GDM1 (cell line): Measurements from ENCODE around the gene RANBP9.

Experiments
- DNase-seq: peaks from one replicate; lab custom pipeline; 2025; lab: John Stamatoyannopoulos, UW

RANBP9 gene

DNA sequence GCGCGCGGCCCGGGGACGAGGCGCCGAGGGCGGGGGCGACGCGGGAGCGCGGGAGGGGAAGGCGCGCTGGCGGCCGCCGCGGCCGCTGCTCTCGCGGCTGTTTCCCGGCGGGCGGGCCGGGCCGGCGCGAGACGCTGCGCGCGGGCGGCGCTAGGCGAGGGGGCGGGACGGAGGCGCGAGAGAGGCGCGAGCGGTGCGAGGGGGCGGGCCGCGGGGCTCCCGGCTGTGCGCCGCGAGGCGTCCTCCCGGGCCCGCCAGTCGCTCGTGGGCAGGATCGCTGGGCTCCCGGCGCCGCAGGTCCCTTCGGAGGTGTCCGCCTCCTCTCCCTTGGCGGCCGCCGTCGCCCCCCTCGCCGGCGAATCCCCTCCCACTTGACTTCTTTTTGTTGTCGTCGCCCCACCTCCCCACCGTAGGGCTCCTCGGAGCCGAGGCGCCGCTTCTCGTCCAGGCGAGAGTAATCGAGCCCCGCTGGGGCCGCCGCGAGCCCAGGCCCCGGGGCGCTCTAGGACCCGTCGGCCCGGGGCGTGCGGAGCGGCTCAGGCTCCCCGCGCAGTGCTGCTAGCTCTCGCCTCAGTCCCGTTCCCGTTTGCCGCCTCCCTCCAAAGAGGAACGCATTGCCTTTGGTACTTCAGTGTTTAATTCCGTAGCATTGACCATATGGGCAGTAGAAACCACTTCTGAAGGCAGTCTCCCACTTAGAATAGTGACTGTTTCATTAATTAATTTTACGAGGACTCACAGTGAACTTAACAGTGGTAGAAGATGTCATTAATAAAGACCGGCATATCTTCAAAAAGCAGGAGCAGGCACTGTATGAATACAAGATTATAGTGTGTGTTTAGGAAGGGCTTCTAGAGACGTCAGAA is at the start of gene RANBP9:
RANBP9 (minus strand) TSS at position 103 of the 866 bp plus-strand sequence. CDS start 330 bp downstream, outside the sequence.
- DNase-seq, result peak; percentile 91

DNA sequence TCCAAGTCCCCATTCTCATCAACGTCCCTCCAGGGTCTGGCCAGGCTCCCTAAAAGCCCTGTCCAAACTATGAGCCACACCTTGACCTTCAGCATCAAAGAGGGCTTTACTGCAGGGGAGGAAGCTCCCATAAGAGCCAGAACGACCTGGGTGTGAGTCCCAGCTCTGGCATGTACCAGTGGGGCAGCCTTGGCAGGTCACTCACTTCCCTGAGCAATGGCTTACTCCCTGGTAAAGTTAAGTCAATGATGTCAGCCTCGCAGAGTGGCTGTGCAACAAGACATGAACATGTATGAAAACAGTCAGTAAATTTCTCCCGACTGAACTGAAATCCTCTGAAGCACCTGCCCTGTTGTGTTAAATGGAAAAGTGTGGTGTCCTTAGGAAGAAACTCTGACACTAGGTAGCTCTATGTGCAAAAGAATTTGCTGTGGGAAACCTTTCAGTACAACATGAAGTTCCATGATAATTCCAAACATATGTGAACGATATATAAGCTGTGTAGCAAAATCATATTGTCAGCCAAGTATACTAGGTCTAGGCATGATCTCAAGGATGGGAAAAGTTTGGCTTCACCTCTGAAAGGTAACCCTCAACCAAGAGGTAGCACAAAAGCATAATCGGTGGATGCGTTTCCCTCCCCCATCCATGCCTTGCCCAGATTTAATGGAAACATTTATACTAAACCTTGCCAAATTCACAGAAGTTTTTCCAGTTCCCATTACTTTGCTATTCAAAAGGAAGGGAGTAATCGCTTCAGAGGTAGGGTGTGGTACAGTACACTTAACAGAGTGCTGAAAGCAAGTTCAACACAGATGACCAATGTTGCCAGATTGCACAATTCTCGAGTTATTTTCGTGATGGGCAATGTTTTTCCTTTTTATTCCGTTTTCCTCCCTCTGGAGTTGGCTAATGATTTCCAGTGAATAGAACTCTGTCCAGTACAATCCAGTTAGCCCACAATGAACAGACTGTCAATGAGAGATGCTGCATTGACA is 49.0 kb upstream of the RANBP9 start:
- DNase-seq, result no peak

DNA sequence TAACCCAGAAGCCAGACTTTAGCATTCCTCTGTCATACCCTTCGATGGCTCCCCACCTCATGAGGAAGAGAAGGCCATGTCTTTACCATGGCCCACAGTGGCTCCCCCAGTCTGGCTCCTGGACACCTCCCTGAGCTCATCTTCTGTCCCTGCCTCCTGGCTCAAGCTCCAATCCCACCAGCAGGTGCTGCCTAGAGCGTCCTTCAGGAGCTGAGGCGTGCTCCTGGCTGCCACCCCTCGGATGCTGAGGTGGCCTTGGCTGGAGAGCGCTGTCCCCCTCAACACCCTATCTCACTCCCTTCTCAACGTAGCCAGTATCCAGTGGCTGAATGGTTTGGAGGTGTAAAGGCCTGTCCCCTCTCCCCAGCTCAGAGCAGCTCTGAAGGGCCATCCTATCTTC is 47.4 kb upstream of the RANBP9 start:
- DNase-seq, result no peak

DNA sequence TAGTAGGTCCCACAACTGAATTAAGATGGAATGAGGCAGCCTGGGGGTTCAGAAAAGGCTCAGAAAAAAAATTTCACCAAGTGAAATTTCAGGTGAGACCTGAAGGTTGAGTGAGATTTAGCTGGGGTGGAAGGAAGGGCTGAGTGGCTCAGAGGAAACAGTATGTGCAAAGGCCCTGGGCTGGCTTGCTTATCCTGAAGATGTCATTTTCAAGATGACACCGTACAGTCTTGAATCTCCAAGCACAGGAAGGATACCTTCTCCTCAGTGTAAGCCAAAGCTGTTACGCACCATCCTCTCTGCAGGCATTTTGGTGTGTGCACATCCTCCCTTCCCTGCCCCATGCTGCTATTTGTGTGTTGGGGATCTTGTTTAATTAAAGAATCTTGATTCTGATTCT is 43.0 kb upstream of the RANBP9 start:
- no peak for DNase-seq

DNA sequence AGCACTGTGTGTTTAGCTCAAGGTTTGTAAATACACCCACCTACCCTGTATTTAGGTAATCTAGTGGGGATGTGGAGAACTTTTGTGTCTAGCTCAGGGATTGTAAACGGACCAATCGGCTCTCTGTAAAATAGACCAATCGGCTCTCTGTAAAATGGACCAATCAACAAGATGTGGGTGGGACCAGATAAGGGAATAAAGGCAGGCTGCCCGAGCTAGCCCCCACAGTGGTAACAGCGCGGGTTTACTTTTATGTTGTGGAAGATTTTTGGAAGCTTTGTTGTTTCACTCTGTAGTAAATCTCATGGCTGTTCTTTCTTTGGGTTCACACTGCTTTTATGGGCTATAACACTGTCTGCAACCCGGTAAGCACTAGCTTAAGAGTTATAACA is 32.1 kb upstream of the RANBP9 start:
- no peak for DNase-seq

DNA sequence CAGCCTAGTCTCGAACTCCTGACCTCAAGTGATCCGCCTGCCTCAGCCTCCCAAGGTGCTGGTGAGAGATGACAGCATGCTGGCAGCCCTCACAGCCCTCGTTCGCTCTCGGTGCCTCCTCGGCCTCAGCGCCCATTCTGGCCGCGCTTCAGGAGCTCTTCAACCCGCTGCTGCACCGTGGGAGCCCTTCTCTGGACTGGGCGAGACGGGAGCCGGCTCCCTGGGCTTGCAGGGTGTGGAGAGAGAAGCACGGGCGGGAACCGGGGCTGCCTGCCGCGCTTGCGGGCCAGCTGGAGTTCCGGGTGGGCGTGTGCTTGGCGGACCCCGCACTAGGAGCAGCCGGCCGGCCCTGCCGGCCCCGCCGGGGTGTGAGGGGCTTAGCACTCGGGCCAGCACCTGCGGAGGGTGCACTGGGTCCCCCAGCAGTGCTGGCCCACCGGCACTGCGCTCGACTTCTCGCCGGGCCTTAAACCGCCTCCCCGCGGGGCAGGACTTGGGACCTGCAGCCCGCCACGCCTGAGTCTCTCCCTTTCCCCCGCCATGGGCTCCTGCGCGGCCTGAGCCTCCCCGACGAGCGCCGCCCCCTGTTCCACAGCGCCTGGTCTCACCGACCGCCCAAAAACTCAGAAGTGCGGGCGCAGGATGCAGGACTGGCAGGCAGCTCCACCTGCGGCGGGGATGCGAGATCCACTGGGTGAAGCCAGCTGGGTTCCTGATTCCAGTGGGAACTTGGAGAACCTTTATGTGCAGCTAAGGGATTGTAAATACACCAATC is 31.5 kb upstream of the RANBP9 start:
- DNase-seq, result no peak

DNA sequence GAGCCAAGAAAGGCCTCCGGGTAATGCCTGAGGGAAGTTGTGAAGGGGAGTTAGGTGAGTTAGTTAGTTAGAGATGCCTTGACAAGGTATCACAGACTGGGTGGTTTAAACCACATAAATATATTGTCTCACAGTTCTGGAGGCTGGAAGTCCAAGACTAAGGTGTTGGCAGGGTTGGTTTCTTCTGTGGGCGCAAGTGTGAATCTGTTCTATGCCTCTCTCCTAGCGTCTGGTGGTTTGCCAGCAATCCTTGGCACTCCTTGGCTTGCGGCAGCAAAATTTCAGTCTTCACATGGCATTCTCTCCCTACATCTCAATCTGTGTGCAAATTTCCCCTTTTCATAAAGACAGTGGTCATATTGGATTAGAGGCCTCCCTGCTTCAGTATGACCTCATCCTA is 29.7 kb upstream of the RANBP9 start:
- no peak for DNase-seq

DNA sequence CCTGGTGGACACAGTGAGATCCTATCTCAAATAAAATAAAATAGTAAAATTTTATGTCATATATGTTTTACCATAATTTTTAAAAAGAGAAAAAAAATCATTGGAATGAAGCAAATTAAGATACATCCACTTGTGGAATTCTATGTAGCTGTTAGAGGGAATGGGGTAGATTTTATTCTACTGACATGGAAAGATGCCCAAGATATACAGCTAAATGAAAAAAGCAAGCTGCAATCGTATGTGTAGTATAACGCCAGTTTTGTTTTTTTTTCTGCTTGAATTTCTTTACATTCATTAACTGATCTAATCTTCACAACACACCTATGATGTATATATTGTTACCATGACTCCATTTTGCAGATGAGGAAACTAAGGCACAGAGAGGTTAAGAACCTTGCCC is 23.4 kb upstream of the RANBP9 start:
- no peak for DNase-seq

DNA sequence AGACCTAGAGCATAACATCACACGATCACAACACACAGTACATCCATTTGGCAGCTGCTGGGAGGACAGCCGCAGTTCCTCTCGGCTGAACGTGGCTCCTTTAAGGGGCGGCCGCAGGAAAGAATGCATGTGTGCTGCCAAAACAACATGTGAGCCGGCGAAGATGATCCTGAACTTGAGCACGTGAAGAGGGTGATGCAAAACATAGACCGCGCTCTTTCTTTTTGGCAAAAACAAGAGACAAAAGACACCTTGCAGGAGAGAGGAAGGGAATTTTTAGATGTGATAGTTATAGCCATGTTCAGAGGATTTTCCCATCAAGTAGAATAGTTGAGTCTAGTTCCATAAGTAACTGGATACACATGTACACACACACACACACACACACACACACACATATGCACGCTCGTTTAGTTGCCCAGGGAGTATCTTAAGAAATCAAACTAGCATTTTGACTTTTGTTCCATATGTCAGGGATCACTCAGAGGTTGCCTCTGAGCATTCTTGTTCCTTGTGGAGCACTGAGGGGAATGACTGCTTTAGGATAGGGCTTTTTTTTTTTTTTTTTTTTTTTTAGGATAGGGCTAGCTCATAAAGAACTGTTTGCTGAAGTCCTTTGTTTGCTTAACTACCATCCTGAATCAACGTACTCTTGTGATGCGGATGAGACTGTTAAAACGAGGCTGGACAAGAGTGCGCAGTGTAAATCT is 21.7 kb upstream of the RANBP9 start:
- no peak for DNase-seq

DNA sequence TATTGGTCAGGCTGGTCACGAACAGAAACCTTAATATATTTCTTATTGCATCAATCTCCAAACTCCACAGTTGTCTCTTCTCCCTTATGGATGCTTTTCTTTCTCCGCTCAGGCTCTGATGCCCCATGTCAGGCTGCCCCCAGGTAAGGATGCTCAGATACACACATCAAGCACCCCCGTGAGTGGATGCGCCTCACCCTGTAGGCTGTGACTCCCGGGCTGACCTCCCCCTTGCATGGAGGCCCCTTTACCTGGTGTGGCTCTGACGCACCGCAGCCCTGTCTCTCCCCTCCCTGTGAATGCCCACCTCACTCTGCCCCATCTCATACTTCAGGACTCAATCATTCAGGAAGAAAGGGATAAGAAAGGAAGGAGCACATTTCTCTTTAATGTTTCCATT is 19.1 kb upstream of the RANBP9 start:
- DNase-seq, result no peak

DNA sequence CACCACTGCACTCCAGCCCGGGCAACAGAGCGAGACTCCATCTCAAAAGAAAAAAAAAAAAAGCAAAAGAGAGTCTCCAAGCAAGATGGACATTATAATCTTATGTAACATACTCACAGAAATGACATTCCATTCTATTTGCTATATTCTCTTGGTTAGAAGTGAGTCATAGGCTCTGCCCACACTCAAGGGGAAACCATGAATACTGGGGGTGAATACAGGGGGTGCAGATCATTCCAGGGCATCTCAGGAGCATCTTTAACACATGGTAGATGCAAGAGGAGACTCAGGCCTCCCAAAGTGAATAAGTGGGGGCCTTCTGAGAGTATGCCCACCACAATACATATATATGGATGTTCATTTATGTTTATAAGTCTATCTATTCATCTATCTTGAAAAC is 18.3 kb upstream of the RANBP9 start:
- DNase-seq, result no peak

DNA sequence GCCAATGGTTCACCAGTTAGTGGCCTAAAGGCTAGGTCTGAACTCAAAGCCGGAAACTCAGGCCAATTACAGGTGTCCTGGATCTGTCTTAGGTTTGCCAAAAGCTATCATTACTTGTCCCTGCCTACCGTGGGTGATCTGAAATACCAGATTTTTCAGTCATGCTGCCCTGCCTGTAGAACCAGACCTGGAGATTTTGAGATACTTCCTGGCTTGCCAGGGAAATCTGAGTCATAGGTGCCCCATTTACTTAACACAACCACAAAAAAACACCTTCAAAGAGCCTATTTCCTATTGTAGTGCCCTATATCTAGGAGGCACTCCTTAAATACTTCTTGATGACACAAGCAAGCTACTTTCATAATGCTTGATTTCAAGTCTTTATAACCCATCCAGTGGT is 13.9 kb upstream of the RANBP9 start:
- DNase-seq, result no peak

DNA sequence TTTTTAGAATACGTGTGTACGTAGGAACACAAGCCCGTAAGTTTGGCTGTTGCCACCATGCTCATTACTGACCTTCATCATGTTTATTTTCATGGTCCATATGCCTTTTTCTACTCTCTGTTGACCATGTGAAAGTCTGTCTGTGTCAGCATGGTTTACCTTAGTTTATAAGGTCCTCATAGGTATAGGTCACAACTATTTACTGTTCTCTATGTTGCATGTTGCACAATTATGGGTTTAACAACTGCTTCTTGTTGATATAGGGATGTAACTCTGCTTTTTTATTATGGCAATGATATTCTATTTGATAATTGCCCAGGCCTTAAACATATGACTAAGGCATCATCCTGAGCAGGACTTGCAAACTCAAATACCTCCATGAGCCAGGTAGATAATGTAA is 13.4 kb upstream of the RANBP9 start:
- no peak for DNase-seq

DNA sequence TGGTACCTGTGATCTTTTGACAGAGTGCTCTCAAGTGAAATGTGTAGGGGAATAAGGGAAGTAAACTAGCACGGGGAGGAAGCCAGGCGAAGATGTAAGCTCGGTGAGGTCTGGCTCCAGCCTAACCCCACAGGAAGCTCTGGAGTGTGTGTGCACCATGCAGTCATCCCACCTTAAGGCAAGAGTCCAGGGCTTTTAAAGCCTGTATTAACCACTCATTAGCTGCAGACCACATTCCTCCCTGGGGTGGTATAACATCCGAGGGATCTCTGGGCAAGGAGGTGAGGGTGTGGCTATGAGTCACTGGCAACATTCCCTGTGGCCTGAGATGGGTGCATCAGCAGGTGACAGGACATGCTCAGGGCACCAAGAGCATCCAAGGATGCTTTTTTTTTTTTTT is 12.5 kb upstream of the RANBP9 start:
- DNase-seq, result peak; percentile 75

DNA sequence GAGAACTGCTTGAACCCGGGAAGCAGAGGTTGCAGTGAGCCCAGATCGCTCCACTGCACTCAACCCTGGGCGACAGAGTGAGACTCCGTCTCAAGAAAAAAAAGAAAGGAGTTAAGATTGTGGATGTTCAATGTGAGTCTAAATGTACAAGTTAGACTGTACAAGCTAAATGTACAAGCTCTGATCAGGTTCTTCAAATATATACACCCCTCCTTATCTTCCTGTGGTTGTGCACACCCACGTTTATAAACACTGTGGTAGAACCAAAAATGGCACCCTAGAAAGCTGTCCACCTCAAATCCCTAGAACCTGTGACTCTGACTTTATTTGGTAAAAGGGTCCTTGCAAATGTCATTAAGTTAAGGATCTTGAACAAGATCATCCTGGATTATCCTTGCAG is 11.2 kb upstream of the RANBP9 start:
- DNase-seq, result no peak

DNA sequence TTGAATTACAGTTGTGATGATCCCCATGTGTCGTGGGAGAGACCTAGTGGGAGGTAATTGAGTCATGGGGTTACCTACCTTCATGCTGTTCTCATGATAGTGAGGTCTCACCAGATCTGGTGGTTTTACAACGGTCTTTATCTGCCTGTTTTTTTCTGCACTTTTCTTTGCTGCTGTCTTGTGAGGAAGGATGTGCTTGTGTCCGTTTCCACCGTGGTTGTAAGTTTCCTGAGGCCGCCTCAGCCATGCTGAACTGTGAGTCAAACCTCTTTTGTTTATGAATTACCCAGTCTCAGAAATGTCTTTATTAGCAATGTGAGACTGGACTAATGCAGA is 6.5 kb upstream of the RANBP9 start:
- DNase-seq, result peak; percentile 27

DNA sequence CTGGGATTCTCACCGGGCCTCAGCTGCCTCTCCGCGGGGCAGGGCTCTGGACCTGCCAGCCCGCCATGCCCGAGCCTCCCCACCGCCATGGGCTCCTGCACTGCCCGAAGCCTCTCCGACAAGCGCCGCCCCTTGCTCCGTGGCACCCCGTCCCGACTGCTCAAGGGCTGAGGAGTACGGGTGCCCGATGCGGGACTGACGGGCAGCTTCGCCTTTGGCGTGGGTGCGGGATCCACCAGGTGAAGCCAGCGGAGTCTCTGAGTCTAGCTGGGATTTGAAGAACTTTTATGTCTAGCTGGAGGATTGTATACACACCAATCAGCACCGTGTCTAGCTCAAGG is 5.3 kb upstream of the RANBP9 start:
- DNase-seq, result no peak

DNA sequence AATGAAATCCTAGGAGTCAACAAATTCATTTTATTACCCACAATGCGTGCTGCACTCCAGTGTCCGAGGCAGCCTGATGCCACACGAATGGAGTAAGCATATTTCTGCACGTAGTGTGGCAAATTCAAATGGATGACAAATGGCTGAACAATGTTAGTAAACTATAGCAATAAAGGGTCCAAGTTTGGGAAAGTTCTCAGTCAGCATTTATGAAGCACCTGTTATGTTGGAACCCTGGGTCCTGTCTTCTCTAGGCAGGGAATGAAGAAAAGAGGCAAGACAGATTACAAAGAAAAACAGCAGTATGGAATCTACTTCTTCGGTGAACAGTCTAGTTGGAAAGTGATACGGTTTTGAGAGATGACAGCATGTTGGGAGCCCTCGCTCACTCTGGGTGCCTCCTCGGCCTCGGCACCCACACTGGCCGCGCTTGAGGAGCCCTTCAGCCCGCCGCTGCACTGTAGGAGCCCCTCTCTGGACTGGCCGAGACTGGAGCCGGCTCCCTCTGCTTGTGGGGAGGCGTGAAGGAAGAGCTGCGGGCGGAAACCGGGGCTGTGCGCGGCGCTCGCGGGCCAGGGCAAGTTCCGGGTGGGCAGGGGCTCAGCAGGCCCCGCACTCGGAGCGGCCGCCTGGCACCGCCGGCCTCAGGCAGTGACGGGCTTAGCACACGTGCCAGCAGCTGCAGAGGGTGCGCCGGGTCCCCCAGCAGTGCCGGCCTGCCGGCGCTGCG is 4.8 kb upstream of the RANBP9 start:
- no peak for DNase-seq

DNA sequence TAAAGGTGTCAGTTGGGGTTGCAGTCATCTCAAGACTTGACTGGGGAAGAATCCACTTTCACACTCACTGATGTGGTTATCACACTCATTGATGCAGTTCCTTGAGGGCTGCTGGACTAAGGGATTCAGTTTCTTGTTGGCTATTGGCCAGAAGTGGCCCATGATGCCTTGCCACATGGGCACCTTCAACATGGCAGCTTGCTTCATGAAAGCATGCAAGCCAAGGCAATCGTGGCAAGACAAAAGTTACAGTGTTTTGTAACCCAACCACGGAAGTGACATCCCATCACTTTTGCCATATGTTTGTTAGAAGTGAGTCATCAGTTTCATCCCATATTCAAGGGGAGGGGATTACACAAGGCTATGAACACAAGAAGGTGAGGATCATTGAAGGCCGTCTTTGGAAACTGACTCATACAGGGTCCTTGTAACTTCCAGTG is 3.8 kb upstream of the RANBP9 start:
- no peak for DNase-seq

DNA sequence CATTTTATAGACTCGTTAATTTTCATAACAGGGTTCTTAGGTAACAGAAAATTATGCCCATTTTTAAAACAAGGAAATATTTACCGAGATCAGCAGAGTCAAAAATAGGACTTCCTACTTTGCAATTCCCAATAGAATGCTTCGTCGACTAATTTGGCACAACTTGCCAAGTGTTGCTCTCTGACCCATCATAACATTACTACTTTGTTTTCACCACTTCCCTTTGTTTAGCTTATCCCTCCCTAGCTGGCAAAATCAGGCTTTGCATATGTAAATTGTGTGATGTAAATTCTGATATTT is 914 bp upstream of the RANBP9 start:
- no peak for DNase-seq

DNA sequence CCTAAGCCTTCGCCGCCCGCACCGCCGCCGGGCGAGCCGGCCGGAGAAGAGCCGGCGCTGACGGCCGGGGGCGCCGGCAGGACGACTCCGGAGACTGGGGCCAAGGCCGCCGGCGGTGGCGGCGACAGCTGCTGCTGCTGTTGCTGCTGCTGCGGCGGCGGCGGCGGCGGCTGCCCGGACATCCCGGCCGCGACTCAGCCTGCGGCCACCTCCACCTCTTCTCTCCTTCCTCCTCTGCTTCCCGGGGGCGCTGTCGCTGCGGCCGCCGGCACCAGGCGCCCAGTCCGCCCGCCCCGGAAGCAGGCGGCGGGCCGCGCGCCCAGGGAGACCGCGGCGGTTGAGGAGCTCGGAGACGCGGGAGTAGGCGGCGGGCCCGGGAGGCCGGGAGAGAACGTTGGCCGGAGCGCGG is 307 bp downstream of the RANBP9 start:
- no peak for DNase-seq
